Esophagus muscularis mucosa (tissue), 4 donors: ENCODE measurements around the gene PTPA. TPM values are rescaled to one million over a fixed set of nuclear protein-coding genes. Genes with fewer than 3 reads are reported as not detected.
A peak's percentile ranks its signal among the peaks of the same experiment; 100 is the strongest.
"Not testable (repeated sequence)": the region's sequence is repeated elsewhere in the genome, so short reads cannot be mapped to it uniquely, and the experiment has no call there.

Experiments
- DNase-seq: peaks from one replicate; pipeline ENCODE4 v3.0.0-alpha.2; 2017; ENCODE audit errors: extremely low spot score
- H3K27ac ChIP-seq, 4 donors: fragments of 200-600 bp; sonication (generic); replicated peaks in 1 of 4; 1 replicate in 3 of 4; 2 replicates in 1 of 4; pipeline ENCODE4 v1.5.1; 2016 to 2019; ENCODE audit warnings: mild to moderate bottlenecking in 1 of 4
- H3K27me3 ChIP-seq, 4 donors: fragments of 200-600 bp; sonication (generic); one replicate each; pipeline versions ENCODE4 v1.5.1 to v1.6.0; 2016 to 2019
- H3K36me3 ChIP-seq, 4 donors: fragments of 200-600 bp; sonication (generic); one replicate each; pipeline ENCODE4 v1.5.1; 2016 to 2019
- H3K4me1 ChIP-seq, 4 donors: fragments of 200-600 bp; sonication (generic); one replicate each; pipeline ENCODE4 v1.5.1; 2016 to 2019
- H3K4me3 ChIP-seq, 4 donors: fragments of 200-600 bp; sonication (generic); 1 replicate in 2 of 4; 2 replicates in 2 of 4; pipeline ENCODE4 v1.5.1; 2016 to 2019; ENCODE audit warnings: mild to moderate bottlenecking in 4 of 4, moderate library complexity in 1 of 4
- H3K9me3 ChIP-seq, 4 donors: fragments of 200-600 bp; sonication (generic); 1 replicate in 3 of 4; 2 replicates in 1 of 4; pipeline ENCODE4 v1.5.1; 2016 to 2019
- EP300 ChIP-seq: sonication (generic); formaldehyde crosslinking; IDR thresholded peaks from one replicate; pipeline ENCODE4 v1.6.1; 2017; ENCODE audit warnings: antibody characterized with exemption
- POLR2A ChIP-seq: fragments of 450-650 bp; IDR thresholded peaks from one replicate; pipeline ENCODE4 v1.6.1; 2017; ENCODE audit warnings: antibody characterized with exemption, moderate library complexity, mild to moderate bottlenecking, low read depth
- POLR2AphosphoS5 ChIP-seq, 2 donors: sonication (generic); formaldehyde crosslinking; IDR thresholded peaks; one replicate each; pipeline ENCODE4 v1.6.1; 2017; ENCODE audit warnings: antibody characterized with exemption in 2 of 2
- WGBS: methylation state at CpG from one replicate; pipeline ENCODE4 v1.1.5; 2018; 5-methylcytosine and 5-hydroxymethylcytosine counted together
- intact Hi-C: fragments of 100-400 bp; cut with DNase I; formaldehyde crosslinking; loops from one replicate; pipeline ENCODE4 v1.15.1; 2023
- total RNA-seq, 4 donors: library from RNA; depleted of rRNA; stranded (reverse); fragments of >200 nt; gene quantifications; one replicate each; pipeline versions ENCODE4 v1.1.0 to v1.2.1, GENCODE V29; 2016
- TF ChIP-seq, protein P1 (sequence below), 3 experiments: fragments of 200-600 bp in 2 of 3; fragments of 450-650 bp in 1 of 3; sonication (generic) in 2 of 3; IDR thresholded peaks; one replicate each; pipeline ENCODE4 v1.5.1; 2017 to 2019; ENCODE audit warnings: antibody characterized with exemption in 3 of 3, mild to moderate bottlenecking in 2 of 3, moderate library complexity in 1 of 3

The PTPA gene
- total RNA-seq, 4 donors from 2014 or later = 57.7 to 91.9 (median 77.4) TPM

DNA sequence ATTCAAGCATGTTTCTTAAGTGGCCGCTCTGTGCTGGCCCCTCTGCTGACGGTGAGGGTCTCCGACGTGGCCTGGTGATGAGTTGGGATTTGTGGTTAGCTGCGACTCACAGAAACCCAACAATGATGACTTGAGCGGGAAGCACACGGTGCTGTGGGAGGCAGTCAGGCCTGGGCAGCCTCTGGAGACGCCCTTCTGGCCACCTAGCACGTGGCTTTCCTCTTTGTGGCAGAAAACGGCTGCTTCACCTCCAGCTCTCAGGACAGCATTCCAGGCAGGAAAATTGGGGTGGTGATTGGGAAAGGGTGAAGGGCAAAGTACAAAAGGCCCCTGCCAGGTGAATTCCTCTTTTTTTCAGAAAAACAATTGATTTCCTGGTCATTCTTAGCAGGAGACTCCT is 84.4 kb downstream of the PTPA start:
- TF ChIP-seq EP300 (no peak), POLR2A (no peak), POLR2AphosphoS5 (IDR thresholded peaks at IDR 0.05) (no peak)
- TF ChIP-seq, protein P1, sequence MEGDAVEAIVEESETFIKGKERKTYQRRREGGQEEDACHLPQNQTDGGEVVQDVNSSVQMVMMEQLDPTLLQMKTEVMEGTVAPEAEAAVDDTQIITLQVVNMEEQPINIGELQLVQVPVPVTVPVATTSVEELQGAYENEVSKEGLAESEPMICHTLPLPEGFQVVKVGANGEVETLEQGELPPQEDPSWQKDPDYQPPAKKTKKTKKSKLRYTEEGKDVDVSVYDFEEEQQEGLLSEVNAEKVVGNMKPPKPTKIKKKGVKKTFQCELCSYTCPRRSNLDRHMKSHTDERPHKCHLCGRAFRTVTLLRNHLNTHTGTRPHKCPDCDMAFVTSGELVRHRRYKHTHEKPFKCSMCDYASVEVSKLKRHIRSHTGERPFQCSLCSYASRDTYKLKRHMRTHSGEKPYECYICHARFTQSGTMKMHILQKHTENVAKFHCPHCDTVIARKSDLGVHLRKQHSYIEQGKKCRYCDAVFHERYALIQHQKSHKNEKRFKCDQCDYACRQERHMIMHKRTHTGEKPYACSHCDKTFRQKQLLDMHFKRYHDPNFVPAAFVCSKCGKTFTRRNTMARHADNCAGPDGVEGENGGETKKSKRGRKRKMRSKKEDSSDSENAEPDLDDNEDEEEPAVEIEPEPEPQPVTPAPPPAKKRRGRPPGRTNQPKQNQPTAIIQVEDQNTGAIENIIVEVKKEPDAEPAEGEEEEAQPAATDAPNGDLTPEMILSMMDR (IDR thresholded peaks at IDR 0.05) = no peak
- Histone ChIP-seq H3K4me3 (no peak overlapping the region), H3K27me3 (no peaks in the 10 kb centered on the region), H3K36me3 (no peaks in the 10 kb centered on the region), H3K4me1 (peaks cover 0 to 17% (median 15%) of the 10 kb centered on the region in 4 donors), H3K9me3 (no peaks in the 10 kb centered on the region), H3K27ac (no peak overlapping the region)
- intact Hi-C loops = no loop called here
- WGBS = 91% methylated on average over 10 of the region's 10 CpGs
- no peak for DNase-seq

DNA sequence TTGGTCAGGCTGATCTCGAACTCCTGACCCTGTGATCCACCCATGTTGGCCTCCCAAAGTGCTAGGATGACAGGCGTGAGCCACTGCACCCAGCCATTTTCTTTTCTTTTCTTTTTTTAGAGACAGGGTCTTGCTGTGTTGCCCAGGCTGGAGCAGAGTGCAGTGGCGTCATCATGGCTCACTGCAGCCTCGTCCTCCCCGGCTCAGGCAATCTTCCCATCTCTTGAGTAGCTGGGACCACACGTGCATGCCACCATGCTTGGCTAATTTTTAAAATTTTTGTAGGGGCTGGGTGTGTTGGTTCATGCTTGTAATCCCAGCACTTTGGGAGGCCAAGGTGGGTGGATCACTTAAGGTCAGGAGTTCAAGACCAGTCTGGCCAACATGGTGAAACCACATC is 85.8 kb downstream of the PTPA start:
- peaks cover 0 to 17% (median 15%) of the 10 kb centered on the region in 4 donors for H3K4me1 ChIP-seq
- H3K36me3 ChIP-seq, H3K9me3 ChIP-seq, intact Hi-C loops, H3K4me3 ChIP-seq, DNase-seq, H3K27me3 ChIP-seq, H3K27ac ChIP-seq: not testable (repeated sequence)
- 94% methylated on average over 6 of the region's 6 CpGs for WGBS

DNA sequence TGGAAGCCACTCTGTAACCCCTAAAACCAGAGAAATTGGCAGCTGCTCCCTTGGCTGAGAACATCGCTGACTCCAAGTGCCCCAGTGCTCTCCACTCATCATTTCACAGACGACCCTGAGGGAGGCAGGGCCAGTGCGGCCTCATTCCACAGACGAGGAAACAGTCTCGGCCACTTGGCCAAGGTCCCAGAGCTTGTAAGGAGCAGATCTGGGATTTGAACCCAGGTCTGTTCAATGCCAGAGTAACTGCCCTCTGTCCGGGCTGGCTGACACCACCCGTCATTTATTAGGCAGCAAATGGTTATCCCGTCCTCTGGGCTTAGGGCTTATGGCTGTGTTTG is 86.7 kb downstream of the PTPA start:
- H3K4me1 ChIP-seq = peaks cover 0 to 19% (median 16%) of the 10 kb centered on the region in 4 donors
- WGBS = 27% methylated on average over 6 of the region's 8 CpGs
- no peaks in the 10 kb centered on the region for H3K27me3 ChIP-seq
- no peaks in the 10 kb centered on the region for H3K36me3 ChIP-seq
- peak overlapping the region in 3 of 4 donors; percentile 7 to 20 (median 10) for H3K4me3 ChIP-seq
- DNase-seq = no peak
- no peaks in the 10 kb centered on the region for H3K9me3 ChIP-seq
- H3K27ac ChIP-seq = peak overlapping the region; percentile 56 to 74 (median 66)
- intact Hi-C loops = no loop called here
- no peak for TF ChIP-seq POLR2AphosphoS5 (IDR thresholded peaks at IDR 0.05)
- no peak for TF ChIP-seq POLR2A
- TF ChIP-seq, protein P1 (IDR thresholded peaks at IDR 0.05) = no peak
- TF ChIP-seq EP300 = no peak

Other genes starting within 250 kb of the PTPA start
- gene KYAT1, start 229.5 kb upstream of the PTPA start, total RNA-seq = 1 to 10 TPM; 4.3 to 8.4 (median 6.2) TPM
- 10 to 100 TPM; 39.5 to 94.2 (median 55.6) TPM for gene LRRC8A, start 229.3 kb upstream of the PTPA start, total RNA-seq
- 10 to 100 TPM; 10.4 to 22.3 (median 12.0) TPM for gene PHYHD1, start 190.4 kb upstream of the PTPA start, total RNA-seq
- gene DOLK, start 163.8 kb upstream of the PTPA start, total RNA-seq = 10 to 100 TPM; 10.4 to 20.7 (median 14.1) TPM
- 10 to 100 TPM; 22.9 to 34.0 (median 29.4) TPM for gene NUP188, start 163.7 kb upstream of the PTPA start, total RNA-seq
- 10 to 100 TPM; 71.6 to 92.3 (median 88.5) TPM for gene SH3GLB2, start 83.1 kb upstream of the PTPA start, total RNA-seq
- gene MIGA2, start 74.8 kb upstream of the PTPA start, total RNA-seq = 10 to 100 TPM; 23.9 to 44.2 (median 32.1) TPM
- 1 to 10 TPM; 3.0 to 5.5 (median 4.3) TPM for gene DOLPP1, start 30.3 kb upstream of the PTPA start, total RNA-seq
- 100 to 1,000 TPM in 2 of 4 donors, 10 to 100 TPM in 2; 73.9 to 117 (median 92.2) TPM for gene CRAT, start 622 bp upstream of the PTPA start, total RNA-seq
- gene IER5L, start 66.8 kb downstream of the PTPA start, total RNA-seq = 10 to 100 TPM in 3 of 4 donors, 1 to 10 TPM in 1; 5.0 to 24.2 (median 12.9) TPM